ENCODE data around the gene FAM167B. TPM values are rescaled to one million over a fixed set of nuclear protein-coding genes. Genes with fewer than 3 reads are reported as not detected.

The FAM167B gene
- total RNA-seq, 1 experiment from 2014 or later = 1.3 TPM

DNA sequence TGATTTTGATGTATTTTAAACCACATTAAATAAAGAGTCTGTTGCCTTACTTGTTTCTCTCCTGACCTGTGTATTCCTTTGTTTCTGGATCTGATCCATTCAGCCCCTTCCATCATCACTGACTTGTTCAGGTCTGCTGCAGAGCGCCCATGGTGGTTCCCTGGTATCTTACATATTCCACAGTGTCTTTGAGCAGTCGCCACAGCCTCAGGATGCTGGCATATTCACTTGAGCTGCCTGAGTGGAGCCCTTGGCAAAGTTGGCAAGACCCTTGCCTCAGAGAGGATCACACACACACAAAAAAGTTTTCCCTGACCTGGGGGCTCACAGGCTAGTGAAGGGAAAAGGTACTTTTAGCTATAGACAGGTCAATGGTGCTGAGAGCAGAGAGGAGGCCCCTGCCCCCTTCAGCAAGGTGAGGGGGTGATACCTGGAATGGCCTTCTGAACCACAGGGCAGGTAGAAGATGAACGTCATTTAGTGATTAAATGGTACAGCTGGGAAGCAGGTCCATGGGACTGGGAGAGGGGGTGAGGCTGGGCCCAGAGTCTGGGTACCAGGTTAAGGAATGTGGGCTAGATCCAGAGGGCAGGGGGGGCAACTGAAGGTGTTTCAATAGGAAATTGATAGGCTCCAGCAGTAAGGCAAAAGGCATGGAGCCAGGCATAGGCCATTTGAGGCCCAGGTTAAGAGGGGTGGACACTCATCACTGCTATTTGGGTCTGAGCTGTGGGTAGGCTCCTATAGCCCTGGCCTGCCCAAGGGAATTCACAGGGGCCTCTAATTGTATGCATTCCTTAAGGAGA lies 48.6 kb upstream of the FAM167B start:
- CTCF ChIA-PET = no interaction called here

DNA sequence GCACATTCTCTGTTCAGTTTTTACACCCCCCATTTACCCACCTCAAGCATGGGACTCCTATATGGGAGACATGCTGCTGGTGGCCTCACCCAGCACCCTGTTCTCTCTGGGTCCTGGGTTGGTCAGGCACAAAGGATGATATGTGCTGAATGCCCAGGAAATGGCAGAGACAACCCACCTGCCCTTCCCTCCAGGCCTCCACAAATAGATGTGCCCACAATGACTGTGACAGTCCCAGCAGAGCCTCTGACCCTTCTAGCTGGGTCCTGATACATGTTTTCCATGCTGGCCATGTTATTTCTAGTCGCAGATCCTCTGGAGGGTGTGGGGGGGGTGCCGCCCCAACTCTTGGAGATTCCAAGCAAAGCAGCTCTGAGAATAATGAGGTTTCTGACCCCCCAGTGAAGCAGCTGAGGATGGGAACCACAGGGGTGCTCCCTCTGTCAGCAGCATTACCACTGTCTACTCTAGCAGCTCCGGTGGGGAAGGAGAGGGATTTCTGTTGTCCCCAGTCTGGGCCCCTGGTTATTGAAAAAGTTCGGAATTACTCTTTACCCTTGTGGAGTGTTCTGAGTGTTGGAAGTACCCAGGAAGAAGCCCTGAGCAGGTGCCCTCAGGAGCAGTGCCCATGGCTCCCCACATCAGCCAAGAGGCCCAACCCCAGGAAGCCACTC lies 47.8 kb upstream of the FAM167B start:
- no peaks in the 10 kb centered on the region for H3K9me2 ChIP-seq (replicated peaks; ENCODE audit: low read length)
- H3K4me1 ChIP-seq (ENCODE audit: insufficient read depth, low read length) = peaks cover 18% of the 10 kb centered on the region
- no peak overlapping the region for H3K4me2 ChIP-seq (ENCODE audit: low read length)
- ChIA-PET POLR2A (ENCODE audit: unreplicated experiment) (no interaction called here), CTCF (no interaction called here)
- no peak overlapping the region for H3K4me3 ChIP-seq (ENCODE audit: low read length)
- TF ChIP-seq EZH2 (IDR thresholded peaks at IDR 0.05; ENCODE audit: low read length, unreplicated experiment) (no peak), EZH2phosphoT487 (IDR thresholded peaks at IDR 0.05; ENCODE audit: borderline replicate concordance, low read length) (no peak)
- TF ChIP-seq, protein P1, sequence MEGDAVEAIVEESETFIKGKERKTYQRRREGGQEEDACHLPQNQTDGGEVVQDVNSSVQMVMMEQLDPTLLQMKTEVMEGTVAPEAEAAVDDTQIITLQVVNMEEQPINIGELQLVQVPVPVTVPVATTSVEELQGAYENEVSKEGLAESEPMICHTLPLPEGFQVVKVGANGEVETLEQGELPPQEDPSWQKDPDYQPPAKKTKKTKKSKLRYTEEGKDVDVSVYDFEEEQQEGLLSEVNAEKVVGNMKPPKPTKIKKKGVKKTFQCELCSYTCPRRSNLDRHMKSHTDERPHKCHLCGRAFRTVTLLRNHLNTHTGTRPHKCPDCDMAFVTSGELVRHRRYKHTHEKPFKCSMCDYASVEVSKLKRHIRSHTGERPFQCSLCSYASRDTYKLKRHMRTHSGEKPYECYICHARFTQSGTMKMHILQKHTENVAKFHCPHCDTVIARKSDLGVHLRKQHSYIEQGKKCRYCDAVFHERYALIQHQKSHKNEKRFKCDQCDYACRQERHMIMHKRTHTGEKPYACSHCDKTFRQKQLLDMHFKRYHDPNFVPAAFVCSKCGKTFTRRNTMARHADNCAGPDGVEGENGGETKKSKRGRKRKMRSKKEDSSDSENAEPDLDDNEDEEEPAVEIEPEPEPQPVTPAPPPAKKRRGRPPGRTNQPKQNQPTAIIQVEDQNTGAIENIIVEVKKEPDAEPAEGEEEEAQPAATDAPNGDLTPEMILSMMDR (conservative IDR thresholded peaks at IDR 0.05; ENCODE audit: low read depth, low read length) = no peak
- ATAC-seq (peak; percentile 3; the same call in 1 of the 2 replicates), DNase-seq (no peak)
- H3K27ac ChIP-seq (ENCODE audit: low read length) = no peak overlapping the region
- H3K9ac ChIP-seq (ENCODE audit: low read length) = no peak overlapping the region
- peaks cover 29% of the 10 kb centered on the region; the same call in 1 of the 2 replicates for H3K36me3 ChIP-seq (ENCODE audit: low read depth, low read length)
- BruUV-seq (replicated peaks) = no TSS peak
- H2AFZ ChIP-seq (ENCODE audit: low read length) = no peak overlapping the region
- no peaks in the 10 kb centered on the region for H4K20me1 ChIP-seq (ENCODE audit: low read length)
- H3K27me3 ChIP-seq (ENCODE audit: low read length) = no peaks in the 10 kb centered on the region
- intact Hi-C loops (cut with micrococcal nuclease) = no loop called here
- no peaks in the 10 kb centered on the region for H3K9me3 ChIP-seq (ENCODE audit: low read length)
- no peaks in the 10 kb centered on the region for H3K79me2 ChIP-seq (ENCODE audit: low read length)
- no peaks in the 10 kb centered on the region for H3F3A ChIP-seq (ENCODE audit: low read length, unreplicated experiment)

More for the DNA sequence above, 48.6 kb upstream of the FAM167B start:
- Histone ChIP-seq H3K4me2 (ENCODE audit: low read length) (no peak overlapping the region), H3K4me1 (ENCODE audit: insufficient read depth, low read length) (peaks cover 15% of the 10 kb centered on the region), H4K20me1 (ENCODE audit: low read length) (no peaks in the 10 kb centered on the region), H3K9me3 (ENCODE audit: low read length) (no peaks in the 10 kb centered on the region), H3F3A (ENCODE audit: low read length, unreplicated experiment) (no peaks in the 10 kb centered on the region), H3K27ac (ENCODE audit: low read length) (no peak overlapping the region), H3K4me3 (ENCODE audit: low read length) (no peak overlapping the region), H3K27me3 (ENCODE audit: low read length) (no peaks in the 10 kb centered on the region), H2AFZ (ENCODE audit: low read length) (no peak overlapping the region), H3K79me2 (ENCODE audit: low read length) (no peaks in the 10 kb centered on the region), H3K9me2 (replicated peaks; ENCODE audit: low read length) (no peaks in the 10 kb centered on the region), H3K36me3 (ENCODE audit: low read depth, low read length) (peaks cover 33% of the 10 kb centered on the region; the same call in 1 of the 2 replicates), H3K9ac (ENCODE audit: low read length) (no peak overlapping the region)
- no TSS peak for BruUV-seq (replicated peaks)
- intact Hi-C loops (cut with micrococcal nuclease) = no loop called here
- TF ChIP-seq EZH2phosphoT487 (IDR thresholded peaks at IDR 0.05; ENCODE audit: borderline replicate concordance, low read length) (no peak), EZH2 (IDR thresholded peaks at IDR 0.05; ENCODE audit: low read length, unreplicated experiment) (no peak)
- TF ChIP-seq, protein P1 (conservative IDR thresholded peaks at IDR 0.05; ENCODE audit: low read depth, low read length) = no peak
- no peak for DNase-seq
- POLR2A ChIA-PET (ENCODE audit: unreplicated experiment) = interaction anchor here (0.5 kb wide), 1 partner anchor 42 kb away, joined by 5 read pairs; no protein-coding TSS in a partner anchor
- no peak for ATAC-seq
